Superior temporal gyrus (tissue), 1 donor: ENCODE data around the gene POLN.
A peak's percentile ranks its signal among the peaks of the same experiment; 100 is the strongest.
"Not testable (repeated sequence)": the region's sequence is repeated elsewhere in the genome, so short reads cannot be mapped to it uniquely, and the experiment has no call there.

ENCODE experiments used
- DNase-seq: peaks from one replicate; pipeline ENCODE4 v3.0.0-alpha.2; 2016; ENCODE audit errors: extremely low spot score

Gene POLN

GRCh38 chr4:2042204-2042946 lies 199.5 kb downstream of the POLN start:
- DNase-seq: no peak

GRCh38 chr4:2041239-2042130 lies 200.4 kb downstream of the POLN start:
- peak; percentile 87 for DNase-seq

GRCh38 chr4:2040391-2041238 lies 201.3 kb downstream of the POLN start:
- no peak for DNase-seq

- no peak for DNase-seq
Observed at GRCh38 chr4:2036866-2037265, 205.1 kb downstream of the POLN start.

GRCh38 chr4:2036327-2036726 lies 205.6 kb downstream of the POLN start:
- no peak for DNase-seq

- not testable (repeated sequence) for DNase-seq
Observed at GRCh38 chr4:2031161-2031560, 210.8 kb downstream of the POLN start.

- not testable (repeated sequence) for DNase-seq
Observed at GRCh38 chr4:2027120-2027519, 214.8 kb downstream of the POLN start.

GRCh38 chr4:2025817-2026216 lies 216.1 kb downstream of the POLN start:
- DNase-seq: no peak

GRCh38 chr4:2024683-2025082 lies 217.2 kb downstream of the POLN start:
- DNase-seq: no peak
